GM19452 (cell line): ENCODE results near the gene RASGRF2.
"Not testable (repeated sequence)": the region's sequence is repeated elsewhere in the genome, so short reads cannot be mapped to it uniquely, and the experiment has no call there.

Source experiments
- ATAC-seq: cut with Tn5 transposase; IDR thresholded peaks from one replicate; pipeline ENCODE4 v1.9.1; 2021; ENCODE audit not compliant: unreplicated experiment

Gene RASGRF2

DNA sequence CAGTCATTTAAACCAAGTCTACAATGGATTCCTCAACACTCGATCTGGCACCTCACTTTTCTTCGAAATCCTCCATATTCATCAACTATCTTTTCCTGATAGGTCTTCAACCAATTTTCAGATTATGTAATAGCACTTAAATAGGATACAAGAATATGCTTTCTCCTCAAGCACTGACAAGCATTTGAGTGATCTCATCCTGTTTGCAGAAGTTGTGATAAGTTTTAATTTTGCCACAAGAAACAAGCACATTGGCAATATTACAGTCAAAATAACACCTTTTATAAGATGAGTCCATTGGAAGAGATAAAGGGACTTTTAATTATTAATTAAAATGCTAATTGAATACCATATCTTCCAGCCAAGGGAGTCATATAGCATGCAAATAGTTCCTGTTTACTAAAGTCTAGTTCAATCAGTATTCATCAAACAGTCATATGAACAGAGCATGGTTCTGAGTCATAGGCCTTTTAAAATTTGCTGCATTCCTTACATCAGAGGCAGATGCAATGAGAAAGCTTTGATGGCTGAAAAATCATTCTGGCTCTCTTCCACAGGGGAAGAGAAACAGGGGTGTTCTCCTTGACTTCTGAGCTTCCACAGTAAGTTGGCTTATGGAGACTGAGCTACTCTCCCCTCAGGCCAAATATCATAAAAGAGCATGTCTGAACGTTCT is 308.5 kb downstream of the RASGRF2 start:
- ATAC-seq = no peak

DNA sequence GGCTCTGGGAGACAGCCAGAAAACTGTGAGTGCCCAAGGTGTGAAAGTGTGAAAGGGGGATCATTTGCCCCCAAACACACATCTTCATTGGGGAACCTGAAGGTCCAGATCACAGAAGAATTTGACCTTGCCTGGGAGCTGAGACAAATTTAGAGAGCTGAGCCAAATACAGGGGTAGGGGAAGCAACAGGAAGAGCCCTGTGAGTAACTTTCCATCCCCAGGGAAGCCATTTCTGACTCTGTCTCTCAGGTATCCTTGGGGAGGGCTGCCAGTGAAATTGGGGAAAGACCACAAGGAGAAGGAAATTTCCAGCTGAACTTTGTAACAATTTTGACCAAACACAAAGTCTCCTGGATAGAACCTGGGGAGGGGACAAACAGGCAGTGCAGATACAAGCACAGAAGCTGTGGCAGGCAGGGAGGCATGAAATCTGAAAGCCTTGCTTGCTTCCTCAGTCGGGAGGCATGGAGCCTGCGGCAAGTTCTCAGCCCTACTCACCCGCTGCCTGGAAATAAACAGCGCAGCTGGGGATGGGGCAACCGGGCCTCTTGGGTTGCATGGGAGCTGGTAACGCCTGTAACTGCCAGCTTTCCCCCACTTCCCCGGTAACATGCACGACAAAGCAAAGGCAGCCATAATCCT is 309.7 kb downstream of the RASGRF2 start:
- no peak for ATAC-seq

DNA sequence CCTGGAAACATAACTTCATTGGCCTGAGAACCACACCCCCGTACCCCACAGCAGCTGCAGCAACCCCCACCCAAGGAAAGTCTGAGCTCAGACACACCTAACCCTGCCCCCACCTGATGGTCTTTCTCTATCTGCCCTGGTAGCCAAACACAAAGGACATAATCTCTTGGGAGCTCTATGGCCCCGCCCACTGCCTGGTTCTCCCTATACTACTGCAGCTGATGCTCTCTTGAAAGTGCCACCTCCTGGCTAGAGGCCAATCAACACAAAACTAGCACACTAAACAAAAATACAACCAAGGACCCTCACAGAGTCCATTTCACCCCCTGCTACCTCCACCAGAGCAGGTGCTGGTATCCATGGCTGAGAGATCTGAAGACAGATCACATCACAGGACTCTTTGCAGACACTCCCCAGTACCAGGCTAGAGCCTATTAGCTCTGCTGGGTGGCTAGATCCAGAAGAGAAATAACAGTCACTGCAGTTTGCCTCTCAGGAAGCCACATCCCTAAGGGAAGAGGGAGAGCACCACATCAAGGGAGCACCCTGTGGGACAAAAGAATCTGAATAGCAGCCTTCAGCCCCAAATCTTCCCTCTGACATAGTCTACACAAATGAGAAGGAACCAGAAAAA is 310.3 kb downstream of the RASGRF2 start:
- not testable (repeated sequence) for ATAC-seq
